SU-DHL-6 (cell line): ENCODE data around the gene LARP1B.
"Not testable (repeated sequence)": the region's sequence is repeated elsewhere in the genome, so short reads cannot be mapped to it uniquely, and the experiment has no call there.

Experiments used
- H2AFZ ChIP-seq: fragments of 200-600 bp; sonication (generic); 2 replicates; pipeline ENCODE4 v1.6.1; 2014; ENCODE audit warnings: low read depth, mild to moderate bottlenecking, moderate library complexity, mixed read lengths, antibody characterized with exemption, low read length; ENCODE audit not compliant: severe bottlenecking
- H3F3A ChIP-seq: fragments of 200-600 bp; shearing (Covaris generic); 2 replicates; pipeline ENCODE4 v1.6.0; 2016; ENCODE audit warnings: antibody characterized with exemption, mild to moderate bottlenecking; ENCODE audit not compliant: insufficient read depth
- H3K27ac ChIP-seq: fragments of 200-600 bp; sonication (generic); 2 replicates; pipeline ENCODE4 v1.5.1; 2016; ENCODE audit warnings: low read depth, mild to moderate bottlenecking, low read length, moderate library complexity, mixed read lengths
- H3K27me3 ChIP-seq: fragments of 200-600 bp; sonication (generic), shearing (Covaris generic); 2 replicates; pipeline ENCODE4 v1.6.0; 2014; ENCODE audit warnings: mild to moderate bottlenecking, low read length
- H3K36me3 ChIP-seq: fragments of 200-600 bp; sonication (generic); 2 replicates; pipeline ENCODE4 v1.6.1; 2014; ENCODE audit warnings: mild to moderate bottlenecking, low read length, mixed read lengths
- H3K4me2 ChIP-seq: fragments of 300-600, 200-600 bp; shearing (Covaris generic), sonication (generic); 2 replicates; pipeline ENCODE4 v1.6.0; 2014; ENCODE audit warnings: low read length, low read depth, mild to moderate bottlenecking; ENCODE audit not compliant: poor library complexity, severe bottlenecking
- H3K4me3 ChIP-seq: fragments of 200-600 bp; sonication (generic); 2 replicates; pipeline ENCODE4 v1.5.1; 2014; ENCODE audit warnings: antibody characterized with exemption, low read length, mild to moderate bottlenecking, mixed read lengths; ENCODE audit not compliant: insufficient read depth, poor library complexity, severe bottlenecking
- H3K79me2 ChIP-seq: fragments of 200-600 bp; sonication (generic); 2 replicates; pipeline ENCODE4 v1.6.1; 2014; ENCODE audit warnings: mild to moderate bottlenecking, low read length, moderate library complexity; ENCODE audit not compliant: insufficient read depth
- H3K9ac ChIP-seq: fragments of 200-600 bp; sonication (generic); 2 replicates; pipeline ENCODE4 v1.7.0; 2014; ENCODE audit warnings: mild to moderate bottlenecking, low read length
- H3K9me2 ChIP-seq: fragments of 200-600 bp; sonication (generic); replicated peaks from 2 replicates; pipeline ENCODE4 v1.6.1; 2014; ENCODE audit warnings: low read length; ENCODE audit not compliant: insufficient read depth
- H3K9me3 ChIP-seq: fragments of 200-600 bp; sonication (generic); 2 replicates; pipeline ENCODE4 v1.6.1; 2014; ENCODE audit warnings: low read length, mixed read lengths; ENCODE audit not compliant: insufficient read depth
- H4K20me1 ChIP-seq: fragments of 200-600 bp; sonication (generic); 2 replicates; pipeline ENCODE4 v1.6.1; 2014; ENCODE audit warnings: low read depth, mild to moderate bottlenecking, antibody characterized with exemption, low read length, moderate library complexity, mixed read lengths
- CTCF ChIP-seq: fragments of 200-600 bp; sonication (generic); IDR thresholded peaks from one replicate; pipeline ENCODE4 v1.5.1; 2017; ENCODE audit warnings: antibody characterized with exemption, mild to moderate bottlenecking, low read length, moderate library complexity; ENCODE audit not compliant: insufficient read depth, poor library complexity, severe bottlenecking
- EZH2phosphoT487 ChIP-seq: fragments of 200-600 bp; sonication (generic), shearing (Covaris generic); conservative IDR thresholded peaks from 2 replicates; pipeline ENCODE4 v1.6.1; 2018; ENCODE audit warnings: mild to moderate bottlenecking, antibody characterized with exemption, low read length, moderate library complexity, mixed read lengths

The LARP1B gene

GRCh38 chr4:128241981-128242380, 180.9 kb downstream of the LARP1B start:
- H3K4me3 ChIP-seq: no peak overlapping the region
- H3K27me3 ChIP-seq: no peaks in the 10 kb centered on the region
- no peaks in the 10 kb centered on the region for H3K9me3 ChIP-seq
- no peaks in the 10 kb centered on the region for H4K20me1 ChIP-seq
- H3K4me2 ChIP-seq: no peak overlapping the region
- no peak overlapping the region for H2AFZ ChIP-seq
- no peaks in the 10 kb centered on the region for H3K36me3 ChIP-seq
- H3K27ac ChIP-seq: no peak overlapping the region
- no peaks in the 10 kb centered on the region for H3K79me2 ChIP-seq
- no peaks in the 10 kb centered on the region for H3K9me2 ChIP-seq
- no peak overlapping the region for H3K9ac ChIP-seq
- TF ChIP-seq EZH2phosphoT487 (no peak), CTCF (no peak)
- no peaks in the 10 kb centered on the region for H3F3A ChIP-seq

- Histone ChIP-seq H3K4me2 (no peak overlapping the region), H3K36me3 (no peaks in the 10 kb centered on the region), H3K9ac (no peak overlapping the region), H2AFZ (no peak overlapping the region), H3K9me2 (no peaks in the 10 kb centered on the region), H3K27me3 (no peaks in the 10 kb centered on the region), H3K27ac (no peak overlapping the region), H3K9me3 (no peaks in the 10 kb centered on the region), H3K79me2 (no peaks in the 10 kb centered on the region), H4K20me1 (no peaks in the 10 kb centered on the region), H3F3A (no peaks in the 10 kb centered on the region), H3K4me3 (no peak overlapping the region)
- TF ChIP-seq EZH2phosphoT487 (no peak), CTCF (no peak)
Measured at GRCh38 chr4:128242601-128243000, 181.5 kb downstream of the LARP1B start.

GRCh38 chr4:128244379-128244778, 183.3 kb downstream of the LARP1B start:
- Histone ChIP-seq H3F3A (no peaks in the 10 kb centered on the region), H3K4me2 (no peak overlapping the region), H3K9me2 (no peaks in the 10 kb centered on the region), H3K4me3 (no peak overlapping the region), H3K36me3 (no peaks in the 10 kb centered on the region), H3K9me3 (no peaks in the 10 kb centered on the region), H4K20me1 (no peaks in the 10 kb centered on the region), H2AFZ (no peak overlapping the region), H3K27ac (no peak overlapping the region), H3K9ac (no peak overlapping the region), H3K27me3 (no peaks in the 10 kb centered on the region), H3K79me2 (no peaks in the 10 kb centered on the region)
- no peak for TF ChIP-seq EZH2phosphoT487
- TF ChIP-seq CTCF: no peak

- not testable (repeated sequence) for H3K36me3 ChIP-seq, H3K4me3 ChIP-seq, H3F3A ChIP-seq, H3K9ac ChIP-seq, H3K4me2 ChIP-seq, H3K9me2 ChIP-seq, H2AFZ ChIP-seq, H4K20me1 ChIP-seq, H3K9me3 ChIP-seq, H3K79me2 ChIP-seq, H3K27ac ChIP-seq, H3K27me3 ChIP-seq
Measured at GRCh38 chr4:128245391-128245790, 184.3 kb downstream of the LARP1B start.
